Esophagus squamous epithelium (tissue), 5 donors: ENCODE results near the gene HOXA10. TPM values are rescaled to one million over a fixed set of nuclear protein-coding genes. Genes with fewer than 3 reads are reported as not detected.

Source experiments
- DNase-seq: peaks from one replicate; lab custom pipeline; 2025; lab: John Stamatoyannopoulos, UW
- H3K27ac ChIP-seq, 4 donors: fragments of 200-600 bp; sonication (generic); one replicate each; pipeline ENCODE4 v1.5.1; 2016 to 2019; ENCODE audit warnings: mild to moderate bottlenecking in 1 of 4
- H3K27me3 ChIP-seq, 4 donors: fragments of 200-600 bp; sonication (generic); 1 replicate in 3 of 4; 2 replicates in 1 of 4; pipeline versions ENCODE4 v1.5.1 to v1.6.0; 2017 to 2021; ENCODE audit warnings: antibody characterized with exemption in 1 of 4
- H3K36me3 ChIP-seq, 3 donors: fragments of 200-600 bp; sonication (generic); one replicate each; pipeline ENCODE4 v1.5.1; 2016 to 2019
- H3K4me1 ChIP-seq, 3 donors: fragments of 200-600 bp; sonication (generic); one replicate each; pipeline ENCODE4 v1.5.1; 2017 to 2019
- H3K4me3 ChIP-seq, 4 donors: fragments of 200-600 bp; sonication (generic); 1 replicate in 3 of 4; 2 replicates in 1 of 4; pipeline ENCODE4 v1.5.1; 2016 to 2019; ENCODE audit warnings: mild to moderate bottlenecking in 2 of 4, moderate library complexity in 1 of 4
- H3K9me3 ChIP-seq, 3 donors: fragments of 200-600 bp; sonication (generic); one replicate each; pipeline ENCODE4 v1.5.1; 2016 to 2019
- POLR2A ChIP-seq, 4 donors: fragments of 450-650 bp; IDR thresholded peaks; one replicate each; pipeline ENCODE4 v1.6.1; 2017; ENCODE audit warnings: antibody characterized with exemption in 4 of 4, mild to moderate bottlenecking in 4 of 4, moderate library complexity in 3 of 4
- WGBS, 2 donors: methylation state at CpG; one replicate each; pipeline ENCODE4 v1.1.5; 2018; 5-methylcytosine and 5-hydroxymethylcytosine counted together
- intact Hi-C: fragments of 100-400 bp; cut with DNase I; formaldehyde crosslinking; loops from one replicate; pipeline ENCODE4 v1.15.0; 2022
- total RNA-seq, 4 donors: library from RNA; depleted of rRNA; stranded (reverse); fragments of >200 nt; gene quantifications; one replicate each; pipeline ENCODE4 v1.1.0, GENCODE V29; 2016
- TF ChIP-seq, protein P1 (sequence below), 6 experiments: fragments of 450-650 bp in 4 of 6; fragments of 200-600 bp in 2 of 6; sonication (generic) in 2 of 6; IDR thresholded peaks; one replicate each; pipeline ENCODE4 v1.5.1; 2016 to 2019; ENCODE audit warnings: antibody characterized with exemption in 6 of 6, mild to moderate bottlenecking in 4 of 6, moderate library complexity in 4 of 6
- donor health status: DM: yes; HTN: yes; CAD: no.

The HOXA10 gene
- total RNA-seq, 4 donors from 2014 or later, result not detected

DNA sequence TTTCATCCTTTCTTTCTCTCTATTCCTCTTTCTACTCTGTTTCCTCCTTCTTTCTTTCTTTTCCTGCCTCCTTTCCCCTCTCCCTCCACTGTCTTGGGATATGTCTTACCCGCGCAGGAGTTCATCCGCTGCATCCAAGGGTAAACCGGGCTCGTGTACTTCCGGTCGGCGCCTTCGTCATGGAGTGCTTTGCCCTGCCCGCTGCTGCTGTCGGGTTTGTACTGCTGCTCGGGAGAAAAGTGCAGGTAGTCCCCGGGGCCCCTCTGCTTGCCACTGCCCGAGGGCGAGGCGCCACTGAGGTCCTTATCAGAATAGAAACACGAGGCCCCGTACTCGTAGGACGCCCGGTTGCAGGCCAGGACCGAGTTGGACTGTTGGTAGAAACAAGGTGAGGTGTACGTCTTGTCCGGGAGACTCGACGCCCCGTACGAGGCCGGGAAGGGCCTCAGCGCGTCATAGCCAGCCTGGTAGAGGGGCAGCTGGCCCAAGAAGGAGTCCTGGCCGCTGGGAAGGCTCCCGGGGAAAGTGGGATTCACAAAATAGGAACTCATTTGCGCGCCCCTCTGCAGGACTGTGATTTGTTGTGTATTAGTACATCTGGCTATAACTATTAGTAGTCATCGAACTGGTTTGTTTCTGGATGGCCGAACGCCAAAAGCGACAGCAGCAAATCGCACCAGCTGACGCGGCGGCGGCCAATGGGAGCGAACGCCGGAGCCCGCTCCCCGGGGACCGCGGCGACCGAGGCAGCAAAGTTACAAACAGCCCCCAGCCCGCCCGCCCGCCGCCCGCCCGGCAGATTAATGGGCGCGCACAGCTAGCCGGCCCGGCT lies 26.7 kb downstream of the HOXA10 start, which contains the start of gene HOXA6:
TSS of gene HOXA6 (minus strand) at position 576 of the 832 bp plus-strand sequence. CDS start at position 551, 25 bp downstream.
- Histone ChIP-seq H3K9me3 (no peaks in the 10 kb centered on the region), H3K27ac (peak within 1 kb of the TSS; percentile 19 to 76 (median 42)), H3K27me3 (peaks cover 4 to 100% (median 18%) of the 10 kb centered on the region in 4 donors), H3K4me3 (peak within 1 kb of the TSS; percentile 35 to 66 (median 50)), H3K36me3 (no peaks in the 10 kb centered on the region), H3K4me1 (peaks cover 22 to 72% (median 23%) of the 10 kb centered on the region in 3 donors)
- intact Hi-C loops, result no loop called here
- TF ChIP-seq, protein P1, sequence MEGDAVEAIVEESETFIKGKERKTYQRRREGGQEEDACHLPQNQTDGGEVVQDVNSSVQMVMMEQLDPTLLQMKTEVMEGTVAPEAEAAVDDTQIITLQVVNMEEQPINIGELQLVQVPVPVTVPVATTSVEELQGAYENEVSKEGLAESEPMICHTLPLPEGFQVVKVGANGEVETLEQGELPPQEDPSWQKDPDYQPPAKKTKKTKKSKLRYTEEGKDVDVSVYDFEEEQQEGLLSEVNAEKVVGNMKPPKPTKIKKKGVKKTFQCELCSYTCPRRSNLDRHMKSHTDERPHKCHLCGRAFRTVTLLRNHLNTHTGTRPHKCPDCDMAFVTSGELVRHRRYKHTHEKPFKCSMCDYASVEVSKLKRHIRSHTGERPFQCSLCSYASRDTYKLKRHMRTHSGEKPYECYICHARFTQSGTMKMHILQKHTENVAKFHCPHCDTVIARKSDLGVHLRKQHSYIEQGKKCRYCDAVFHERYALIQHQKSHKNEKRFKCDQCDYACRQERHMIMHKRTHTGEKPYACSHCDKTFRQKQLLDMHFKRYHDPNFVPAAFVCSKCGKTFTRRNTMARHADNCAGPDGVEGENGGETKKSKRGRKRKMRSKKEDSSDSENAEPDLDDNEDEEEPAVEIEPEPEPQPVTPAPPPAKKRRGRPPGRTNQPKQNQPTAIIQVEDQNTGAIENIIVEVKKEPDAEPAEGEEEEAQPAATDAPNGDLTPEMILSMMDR (IDR thresholded peaks at IDR 0.05), result no peak
- TF ChIP-seq POLR2A (IDR thresholded peaks at IDR 0.05), result no peak
- WGBS, 2 donors, result 51 to 53% methylated on average over 18 to 20 of the region's 63 CpGs
- DNase-seq, result no peak

DNA sequence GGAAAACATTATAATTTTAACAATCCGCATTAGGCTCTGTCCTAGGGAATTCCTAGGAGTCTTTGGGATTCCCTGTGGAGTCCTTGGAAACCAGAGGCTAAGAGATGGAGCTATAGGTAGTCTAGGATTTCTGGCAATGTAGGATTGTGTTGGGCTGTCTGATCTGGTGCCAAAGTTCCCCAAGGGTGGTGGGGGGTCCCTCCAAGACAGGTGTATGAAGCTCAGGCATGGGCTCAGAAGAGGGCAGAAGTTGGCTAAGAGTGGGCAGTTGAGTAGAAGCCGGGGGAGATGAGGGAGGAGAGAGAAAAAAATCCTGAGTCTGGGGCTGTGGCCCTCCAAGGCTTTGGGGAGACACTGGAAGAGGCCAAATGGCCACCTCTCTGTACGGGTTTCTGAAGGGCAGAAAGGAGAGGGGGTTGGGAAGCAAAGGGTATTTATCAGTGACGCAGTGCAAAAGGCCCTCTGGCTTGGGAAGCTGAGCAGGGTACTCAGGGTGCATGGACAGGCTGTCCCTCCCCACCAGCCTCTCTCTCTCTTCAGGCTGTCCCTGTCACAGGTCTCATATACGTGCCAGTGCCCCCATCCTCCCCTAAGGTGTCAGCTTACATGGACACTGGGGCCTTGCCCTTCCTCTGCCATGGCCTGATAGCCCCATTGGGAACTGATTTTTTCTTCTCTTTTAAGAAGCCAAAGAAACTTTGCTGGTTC lies 27.5 kb downstream of the HOXA10 start:
- Histone ChIP-seq H3K27ac (no peak overlapping the region), H3K9me3 (no peaks in the 10 kb centered on the region), H3K36me3 (no peaks in the 10 kb centered on the region), H3K4me3 (no peak overlapping the region), H3K4me1 (peaks cover 16 to 71% (median 20%) of the 10 kb centered on the region in 3 donors), H3K27me3 (peaks cover 0 to 100% (median 13%) of the 10 kb centered on the region in 4 donors)
- DNase-seq, result no peak
- intact Hi-C loops, result no loop called here
- TF ChIP-seq, protein P1 (IDR thresholded peaks at IDR 0.05), result no peak
- no peak for TF ChIP-seq POLR2A (IDR thresholded peaks at IDR 0.05)
- WGBS, 2 donors, result 80 to 84% methylated on average over 5 of the region's 5 CpGs

- no peak for DNase-seq
- 91 to 93% methylated on average over 5 to 9 of the region's 11 CpGs for WGBS, 2 donors
- Histone ChIP-seq H3K4me3 (no peak overlapping the region), H3K27me3 (peaks cover 0 to 94% (median 7%) of the 10 kb centered on the region in 4 donors), H3K27ac (no peak overlapping the region), H3K36me3 (no peaks in the 10 kb centered on the region), H3K9me3 (no peaks in the 10 kb centered on the region), H3K4me1 (peaks cover 13 to 71% (median 16%) of the 10 kb centered on the region in 3 donors)
- intact Hi-C loops, result no loop called here
- TF ChIP-seq POLR2A (IDR thresholded peaks at IDR 0.05), result no peak
- TF ChIP-seq, protein P1 (IDR thresholded peaks at IDR 0.05), result no peak
Measured at GRCh38 chr7:27145914-27146412, 28.2 kb downstream of the HOXA10 start.

DNA sequence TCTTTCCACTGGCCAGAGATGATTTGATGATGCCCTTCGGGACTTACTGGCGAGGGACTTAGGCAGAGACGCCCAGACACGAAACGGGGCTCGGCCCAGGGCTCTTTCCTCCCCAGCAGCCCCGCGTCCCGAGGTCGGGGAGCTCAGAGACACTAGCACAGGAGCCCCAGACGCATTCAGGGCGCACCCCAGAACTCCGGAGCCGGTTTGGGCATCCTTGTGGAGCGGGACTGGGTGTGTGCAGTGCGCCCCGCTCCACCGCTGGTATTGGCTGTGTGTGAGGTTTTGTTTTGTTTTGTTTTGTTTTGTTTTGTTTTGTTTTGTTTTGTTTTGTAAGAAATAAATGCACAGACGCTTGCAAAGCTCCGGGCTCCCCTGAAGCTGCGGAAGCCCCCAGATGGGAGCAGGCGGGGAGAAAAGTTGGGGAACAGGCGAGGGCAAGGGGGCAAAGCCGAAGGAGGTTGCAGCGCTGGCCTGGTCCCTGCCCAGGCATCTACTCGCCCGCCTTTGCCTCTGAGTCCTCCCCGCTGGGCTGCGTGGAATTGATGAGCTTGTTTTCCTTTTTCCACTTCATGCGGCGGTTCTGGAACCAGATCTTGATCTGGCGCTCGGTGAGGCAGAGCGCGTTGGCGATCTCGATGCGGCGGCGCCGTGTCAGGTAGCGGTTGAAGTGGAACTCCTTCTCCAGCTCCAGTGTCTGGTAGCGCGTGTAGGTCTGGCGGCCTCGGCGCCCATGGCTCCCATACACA lies 28.8 kb downstream of the HOXA10 start:
- TF ChIP-seq POLR2A (IDR thresholded peaks at IDR 0.05), result no peak
- TF ChIP-seq, protein P1 (IDR thresholded peaks at IDR 0.05), result no peak
- Histone ChIP-seq H3K9me3 (no peaks in the 10 kb centered on the region), H3K4me3 (peak overlapping the region in 1 of 4 donors; percentile 65), H3K36me3 (no peaks in the 10 kb centered on the region), H3K27ac (no peak overlapping the region), H3K27me3 (peaks cover 0 to 93% (median 3%) of the 10 kb centered on the region in 4 donors), H3K4me1 (peaks cover 8 to 71% (median 12%) of the 10 kb centered on the region in 3 donors)
- 80 to 85% methylated on average over 33 to 37 of the region's 47 CpGs for WGBS, 2 donors
- DNase-seq, result no peak
- intact Hi-C loops, result no loop called here
